SKM-1 treated with dmso at 0.1 percent for 144 hours (cell line): ENCODE results near the gene EXOSC7.

Source experiments
- DNase-seq: peaks from one replicate; lab custom pipeline; 2025; ENCODE audit not compliant: unreplicated experiment; lab: John Stamatoyannopoulos, UW

Gene EXOSC7

DNA sequence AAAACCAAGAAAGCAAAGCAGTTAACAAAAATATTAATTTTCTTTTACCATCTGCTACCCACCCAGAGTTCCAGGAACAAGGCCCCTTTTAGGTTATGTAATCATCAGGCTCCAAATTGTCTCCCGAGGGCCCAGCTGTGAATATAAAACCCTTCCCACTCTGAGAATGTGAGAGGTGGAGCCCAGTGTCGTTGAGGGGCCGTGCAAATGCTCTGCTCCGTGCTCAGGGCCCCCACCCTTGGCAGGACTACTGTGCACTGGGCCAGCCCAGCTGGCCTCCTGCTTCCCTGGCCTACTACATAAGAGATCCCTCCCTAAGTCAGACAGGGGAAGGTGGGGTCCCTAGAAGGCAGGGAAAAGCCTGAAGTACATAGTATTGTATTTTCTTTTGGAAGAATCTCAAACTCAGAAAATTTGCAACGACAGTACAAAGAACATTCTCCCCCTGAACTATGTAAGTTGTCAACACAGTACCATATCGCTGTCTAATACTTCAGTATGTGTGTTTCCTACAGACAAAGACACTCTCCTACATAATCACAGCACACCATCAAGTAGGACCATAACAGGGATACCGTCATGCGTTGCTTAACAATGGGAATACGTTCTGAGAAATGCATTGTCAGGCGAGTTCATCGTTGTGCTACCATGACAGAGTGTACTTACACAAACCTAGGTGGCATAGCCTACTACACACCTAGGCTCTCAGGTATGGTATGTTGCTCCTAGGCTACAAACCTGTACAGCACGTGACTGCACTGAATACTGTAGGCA, 45.7 kb downstream of the EXOSC7 start:
- no peak for DNase-seq

DNA sequence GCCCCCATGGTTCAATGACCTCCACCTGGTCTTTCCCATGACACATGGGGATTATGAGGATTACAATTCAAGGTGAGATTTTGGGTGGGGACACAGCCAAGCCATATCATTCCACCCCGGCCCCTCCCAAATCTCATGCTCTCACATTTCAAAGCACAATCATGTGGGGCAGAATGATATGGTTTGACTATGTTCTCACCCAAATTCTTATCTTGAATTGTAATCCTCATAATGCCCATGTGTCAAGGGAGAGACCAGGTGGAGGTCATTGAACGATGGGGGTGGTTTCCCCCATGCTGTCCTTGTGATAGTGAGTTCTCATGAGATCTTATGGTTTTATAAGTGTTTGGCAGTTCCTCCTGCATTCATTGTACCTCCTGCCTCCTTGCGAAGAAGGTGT, 47.6 kb downstream of the EXOSC7 start:
- DNase-seq, result no peak

DNA sequence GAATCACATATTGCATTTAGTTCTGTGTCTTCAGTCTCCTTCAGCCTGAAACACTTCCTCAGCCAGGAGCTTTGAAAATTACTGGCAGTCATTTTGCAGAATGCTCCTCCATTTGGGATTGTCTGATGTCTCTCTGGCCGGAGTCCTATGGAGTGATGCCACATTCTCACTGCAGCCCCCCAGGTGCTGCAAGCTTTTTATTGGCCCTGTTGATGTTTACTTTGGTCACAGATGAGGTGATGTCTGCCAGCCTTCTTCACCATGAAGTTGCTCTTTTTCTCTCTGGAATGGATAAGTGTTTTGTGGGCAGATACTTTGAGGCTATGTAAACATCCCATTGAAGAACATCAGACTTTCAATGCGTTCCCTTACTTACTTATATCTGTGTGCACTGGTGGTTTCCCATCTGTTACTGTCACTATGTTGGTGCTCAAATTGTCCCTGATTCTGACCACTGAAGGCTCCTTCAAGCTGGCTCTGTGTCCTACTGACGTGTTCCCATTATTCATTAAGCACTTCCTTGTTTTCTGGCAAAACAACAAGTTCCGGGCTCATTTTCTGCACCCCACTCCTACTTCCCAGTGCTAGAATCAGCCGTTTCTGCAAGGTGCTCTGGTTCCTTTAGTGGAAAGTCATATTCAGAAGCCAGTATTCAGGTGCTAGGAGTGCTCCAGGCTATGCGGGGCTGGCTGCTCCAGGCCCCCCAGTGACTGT, 48.7 kb downstream of the EXOSC7 start:
- no peak for DNase-seq

DNA sequence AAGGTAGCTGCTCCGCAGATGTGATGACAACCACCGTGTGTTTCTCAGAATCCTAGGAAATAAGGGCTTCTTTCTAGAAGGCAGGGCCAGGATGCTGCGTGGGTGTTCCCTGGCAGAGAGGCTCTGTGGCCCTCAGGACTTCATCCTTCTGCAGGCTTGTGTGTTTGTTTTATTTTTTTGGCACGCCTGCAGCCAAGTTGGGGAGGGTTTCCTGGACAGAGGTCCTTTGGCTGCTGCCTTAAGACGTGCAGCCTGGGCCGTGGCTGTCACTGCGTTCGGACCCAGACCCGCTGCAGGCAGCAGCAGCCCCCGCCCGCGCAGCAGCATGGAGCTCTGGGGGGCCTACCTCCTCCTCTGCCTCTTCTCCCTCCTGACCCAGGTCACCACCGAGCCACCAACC, 50.0 kb downstream of the EXOSC7 start, which contains the start of gene CLEC3B:
Gene CLEC3B (plus strand): TSS at position 266 of the 400 bp plus-strand sequence. CDS start 60 bp downstream, at position 326.
- no peak for DNase-seq

DNA sequence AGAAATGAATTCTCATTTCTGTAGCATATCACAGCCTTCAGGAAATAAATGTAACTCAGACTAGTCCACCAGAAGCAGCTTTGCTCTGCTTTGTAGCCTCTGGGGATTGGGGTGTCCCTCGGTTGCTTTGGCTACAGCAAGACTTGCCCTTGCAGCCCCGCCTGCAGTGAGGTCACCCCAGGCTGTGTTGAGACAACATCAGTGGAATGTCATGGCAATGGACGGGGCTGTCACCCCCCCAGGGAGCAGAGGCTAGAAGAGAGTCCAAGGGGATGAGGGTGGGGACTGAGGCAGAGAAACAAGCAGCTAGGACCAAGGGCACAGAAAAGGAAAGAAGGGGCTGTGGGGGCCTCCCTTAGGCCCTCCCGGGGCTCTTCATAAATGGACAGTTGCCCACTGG, 50.9 kb downstream of the EXOSC7 start:
- no peak for DNase-seq

DNA sequence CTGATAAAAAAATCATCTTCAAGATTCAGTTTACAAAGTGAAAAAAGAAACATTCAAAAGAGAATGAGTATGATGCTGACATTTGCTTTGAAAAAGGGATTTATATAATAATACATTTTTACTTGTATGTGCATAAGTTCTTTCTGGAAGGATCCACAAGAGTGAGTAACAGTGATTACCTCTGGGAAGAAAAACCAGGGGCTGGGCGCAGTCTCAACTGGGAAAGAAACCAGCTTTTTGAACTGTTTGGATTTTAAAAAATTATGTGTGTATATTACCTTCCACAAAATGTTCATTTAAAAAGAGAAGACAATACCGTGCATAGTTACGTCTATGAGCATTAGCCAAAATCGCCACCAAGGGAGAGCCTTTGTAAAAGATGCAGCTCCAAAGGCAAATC, 51.4 kb downstream of the EXOSC7 start:
- DNase-seq, result no peak

DNA sequence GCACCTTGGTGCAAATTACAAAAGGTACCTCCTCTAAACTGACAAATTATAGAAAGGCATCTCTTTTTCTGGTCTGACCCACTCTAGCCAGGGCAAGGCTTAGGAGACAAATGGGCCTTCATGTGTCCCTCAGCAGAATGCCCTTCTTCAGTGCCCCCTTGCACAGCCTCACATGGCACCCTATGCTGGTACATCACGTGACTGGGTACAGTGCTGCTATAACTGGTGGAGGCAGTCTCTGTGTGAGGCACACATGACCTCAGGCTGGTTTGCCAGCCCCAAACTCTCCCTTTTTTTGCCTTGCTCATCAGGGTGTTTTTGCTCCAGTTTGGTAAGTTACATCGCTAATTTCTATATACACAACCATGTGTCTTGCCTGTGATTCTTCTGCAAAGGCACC, 53.2 kb downstream of the EXOSC7 start:
- DNase-seq, result no peak

DNA sequence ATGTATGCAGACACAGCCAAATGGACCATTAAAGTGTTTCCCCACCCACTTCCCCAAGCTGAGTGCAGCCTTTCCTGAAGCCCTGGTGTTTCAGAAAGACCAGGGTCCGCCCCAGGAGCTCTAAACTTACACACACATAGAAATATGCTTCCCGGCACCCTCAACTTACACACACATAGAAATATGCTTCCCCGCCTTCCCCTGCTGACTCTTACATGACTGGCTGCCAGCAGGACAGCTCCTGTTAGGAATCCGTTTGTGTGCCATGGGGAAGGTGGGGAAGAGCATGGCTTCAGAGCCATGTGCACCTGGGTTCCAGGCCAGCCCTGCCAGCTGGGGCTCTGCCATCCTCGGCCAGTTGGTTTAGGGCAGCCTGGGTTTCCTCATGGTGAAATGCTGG, 53.6 kb downstream of the EXOSC7 start:
- DNase-seq, result no peak

DNA sequence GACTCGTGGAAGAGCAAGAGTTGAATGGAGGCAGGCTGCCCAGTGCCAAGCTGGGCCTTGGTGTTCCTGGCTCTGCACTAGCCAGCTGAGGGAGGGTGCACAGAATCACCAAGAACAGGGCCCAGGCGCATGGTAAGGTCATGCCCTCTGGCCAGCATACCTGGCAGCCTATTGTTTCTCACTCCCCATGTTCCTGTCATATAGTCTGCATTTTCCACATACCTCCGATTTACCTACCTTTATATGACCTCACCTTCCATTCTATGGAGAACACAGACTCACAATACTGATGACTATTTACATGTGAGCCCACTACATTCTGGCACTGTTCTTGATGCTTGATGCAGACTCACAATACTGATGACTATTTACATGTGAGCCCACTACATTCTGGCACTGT, 55.5 kb downstream of the EXOSC7 start:
- DNase-seq, result no peak

DNA sequence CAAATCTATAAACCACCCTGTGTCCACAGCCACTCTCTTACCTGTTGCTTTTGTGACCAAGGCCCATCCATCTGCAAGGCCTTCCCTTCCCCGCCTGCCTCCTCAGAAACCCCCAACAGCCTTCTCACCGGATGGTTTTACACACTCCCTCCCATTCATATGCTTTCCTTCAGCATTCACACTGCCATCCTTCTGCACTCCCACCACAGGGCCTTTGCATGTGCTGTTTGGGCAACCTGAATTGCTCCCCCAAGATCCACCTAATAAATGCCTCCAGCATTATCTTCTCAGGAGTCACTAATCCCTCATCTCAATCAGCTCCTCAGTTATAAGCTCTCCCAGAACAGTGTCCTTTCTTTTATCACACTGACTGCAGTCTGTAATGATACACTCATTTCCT, 56.1 kb downstream of the EXOSC7 start:
- no peak for DNase-seq

DNA sequence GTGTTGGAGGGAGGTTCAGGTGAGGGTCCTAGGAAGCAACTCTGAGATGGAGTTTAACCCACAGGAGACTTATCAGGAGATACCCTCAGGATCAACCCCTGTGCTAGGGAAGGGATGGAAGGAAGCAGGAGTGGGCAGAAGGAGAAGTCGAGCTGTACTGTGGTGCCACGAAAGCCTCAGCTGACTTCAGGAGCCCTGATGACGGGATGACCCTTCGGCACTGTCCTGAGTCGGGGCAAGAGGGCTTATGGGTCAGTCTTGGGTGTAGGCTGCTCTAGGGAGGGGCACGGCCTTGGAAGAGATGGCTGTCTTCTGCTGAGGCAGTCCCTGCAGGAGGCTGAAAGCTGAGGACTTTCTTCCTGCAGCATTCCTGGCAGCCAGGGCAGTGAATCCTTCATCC, 57.7 kb downstream of the EXOSC7 start:
- no peak for DNase-seq

DNA sequence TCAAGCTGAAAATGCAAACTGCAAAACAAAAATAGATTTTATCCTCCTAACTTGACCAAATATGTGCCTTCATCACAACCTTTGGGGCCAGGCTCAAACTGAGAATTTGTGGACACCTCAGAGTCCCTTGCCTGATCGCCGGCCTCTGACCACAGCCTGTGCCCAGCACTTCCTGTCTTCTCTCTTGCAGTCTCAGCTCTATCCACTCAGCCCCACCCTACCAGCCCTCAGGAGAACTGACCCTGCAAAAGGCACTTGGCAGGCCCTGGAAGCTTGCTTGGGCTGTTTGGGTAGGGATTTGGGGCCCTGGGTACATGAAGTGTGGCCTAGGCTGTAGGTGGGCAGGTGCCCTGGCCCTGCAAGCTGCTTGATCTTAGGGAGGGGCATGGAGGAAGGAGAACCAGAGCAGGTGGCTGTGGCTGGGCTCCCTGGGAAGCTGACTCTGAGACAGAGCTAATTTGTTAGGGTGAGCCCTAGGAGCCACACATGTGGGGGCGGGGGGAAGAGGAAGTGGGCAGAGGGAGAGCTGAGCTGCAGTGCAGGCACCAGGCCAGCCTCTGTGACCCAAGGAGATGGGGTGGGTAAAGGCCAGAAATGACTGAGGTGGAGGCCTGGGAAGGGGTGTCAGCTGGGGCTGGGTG, 58.7 kb downstream of the EXOSC7 start:
- peak; percentile 81 for DNase-seq

DNA sequence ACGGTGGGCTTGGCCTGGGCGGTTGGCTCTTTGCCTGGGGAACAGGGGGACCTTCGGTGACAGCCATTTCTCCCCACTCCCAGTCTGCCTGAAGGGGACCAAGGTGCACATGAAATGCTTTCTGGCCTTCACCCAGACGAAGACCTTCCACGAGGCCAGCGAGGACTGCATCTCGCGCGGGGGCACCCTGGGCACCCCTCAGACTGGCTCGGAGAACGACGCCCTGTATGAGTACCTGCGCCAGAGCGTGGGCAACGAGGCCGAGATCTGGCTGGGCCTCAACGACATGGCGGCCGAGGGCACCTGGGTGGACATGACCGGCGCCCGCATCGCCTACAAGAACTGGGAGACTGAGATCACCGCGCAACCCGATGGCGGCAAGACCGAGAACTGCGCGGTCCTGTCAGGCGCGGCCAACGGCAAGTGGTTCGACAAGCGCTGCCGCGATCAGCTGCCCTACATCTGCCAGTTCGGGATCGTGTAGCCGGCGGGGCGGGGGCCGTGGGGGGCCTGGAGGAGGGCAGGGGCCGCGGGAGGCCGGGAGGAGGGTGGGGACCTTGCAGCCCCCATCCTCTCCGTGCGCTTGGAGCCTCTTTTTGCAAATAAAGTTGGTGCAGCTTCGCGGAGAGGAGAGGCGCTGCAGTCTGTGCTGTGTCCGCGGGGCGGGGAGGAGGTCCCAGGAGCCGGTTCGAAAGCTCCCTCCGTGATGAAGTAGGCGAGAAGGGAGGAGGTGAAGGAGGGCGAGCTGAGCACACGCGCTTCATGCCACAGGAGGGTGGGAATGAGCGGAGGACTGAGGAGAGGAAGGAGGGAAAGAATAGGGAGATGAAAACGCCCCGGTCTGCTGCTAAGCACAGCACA, 59.6 kb downstream of the EXOSC7 start:
- DNase-seq, result no peak

DNA sequence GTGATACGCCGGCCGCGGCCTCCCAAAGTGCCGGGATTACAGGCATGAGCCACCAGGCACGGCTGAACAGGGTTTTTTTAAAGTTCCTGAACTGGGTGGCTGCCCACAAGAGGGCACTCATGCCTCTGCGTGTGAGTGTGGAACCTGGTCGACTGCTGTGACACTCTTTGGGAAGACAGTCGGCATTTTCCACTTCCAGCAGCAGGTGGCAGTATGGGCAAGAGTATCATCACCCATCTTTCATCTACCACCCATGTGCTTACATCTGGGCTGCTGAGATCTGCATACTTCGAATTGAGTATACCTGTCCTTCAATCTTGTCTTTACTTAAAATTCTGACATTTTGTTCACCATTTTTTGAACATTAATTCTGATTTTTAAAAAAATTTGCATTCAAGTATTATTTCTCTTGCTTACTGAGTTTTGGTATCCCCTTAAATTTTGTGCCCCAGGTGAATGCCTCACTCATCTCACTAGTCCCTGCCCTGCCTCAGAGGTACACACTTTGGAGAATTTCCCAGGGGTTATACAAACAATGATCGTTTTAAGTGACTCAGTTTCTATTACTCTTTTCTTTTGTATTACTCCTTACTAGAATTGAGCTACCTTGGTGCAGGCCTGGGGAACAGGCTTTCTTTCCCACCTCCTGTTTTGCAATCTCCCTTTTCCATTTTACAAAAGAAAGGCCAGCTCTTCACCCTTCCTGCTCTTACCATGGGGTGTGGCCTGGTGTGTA, 61.8 kb downstream of the EXOSC7 start:
- DNase-seq, result peak; percentile 88

DNA sequence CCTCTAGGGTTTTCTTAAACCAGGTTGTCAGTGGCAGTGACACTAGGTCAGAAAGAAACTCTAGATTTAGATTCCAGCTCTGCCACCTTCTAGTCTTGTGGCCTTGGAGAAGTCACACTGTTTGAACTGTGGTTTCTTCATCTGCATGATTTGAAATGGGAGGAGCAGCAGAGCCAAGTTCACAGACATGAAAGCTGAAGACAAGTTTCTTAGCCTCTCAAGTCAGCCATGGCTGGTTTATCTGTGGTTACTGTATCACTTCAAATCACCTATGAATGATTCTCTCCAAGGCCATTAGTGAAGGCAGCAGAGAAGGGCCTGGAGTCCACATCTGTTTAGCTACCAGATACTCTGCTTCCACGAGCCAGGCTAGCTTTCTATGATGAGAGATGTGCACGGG, 65.6 kb downstream of the EXOSC7 start:
- DNase-seq, result no peak

DNA sequence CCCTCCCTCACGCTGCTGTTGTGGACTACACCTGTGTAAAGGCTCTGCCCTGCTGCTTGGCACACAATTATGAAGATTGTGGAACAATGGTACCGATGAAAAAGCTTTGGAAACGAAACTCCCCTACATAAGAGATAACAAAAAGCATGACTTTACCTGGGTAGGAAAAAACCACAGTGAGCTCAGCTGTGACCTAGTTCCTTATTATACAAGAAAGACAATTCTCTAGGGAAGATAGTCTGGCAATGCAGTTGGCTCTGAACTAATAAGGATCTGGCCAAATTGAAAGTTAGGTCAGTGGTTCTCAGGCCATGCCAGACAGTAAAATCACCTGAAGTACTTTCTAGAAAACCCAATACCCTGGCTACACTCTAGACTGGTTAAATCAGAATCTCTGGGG, 66.1 kb downstream of the EXOSC7 start:
- no peak for DNase-seq

DNA sequence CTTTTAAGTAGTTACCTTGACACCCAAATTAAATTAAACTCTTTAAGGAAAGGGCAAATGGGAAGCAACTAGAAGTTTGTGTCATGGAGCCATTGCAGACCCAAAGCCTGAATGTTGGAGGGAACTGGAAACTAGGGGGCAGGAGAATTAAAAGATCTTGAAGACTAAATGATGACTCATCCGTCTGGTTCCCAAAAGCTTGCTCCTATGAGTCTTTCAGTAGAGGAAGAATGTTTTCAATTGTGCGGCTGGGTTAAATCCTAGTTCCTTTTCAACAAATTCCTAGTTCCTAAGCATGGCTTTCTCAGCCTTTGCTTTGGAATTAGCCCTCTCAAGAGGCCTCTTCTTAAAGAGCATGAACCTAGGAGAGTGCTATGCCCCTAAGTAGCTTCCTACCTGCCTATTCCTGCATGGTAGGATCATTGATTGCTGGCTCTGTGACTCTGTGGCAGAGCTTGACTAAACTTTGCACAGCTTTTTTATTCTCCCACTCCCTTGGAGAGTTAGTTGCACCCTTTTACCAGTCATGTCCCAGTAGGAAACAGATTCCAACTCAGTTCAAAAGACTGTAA, 67.8 kb downstream of the EXOSC7 start:
- peak; percentile 37 for DNase-seq

DNA sequence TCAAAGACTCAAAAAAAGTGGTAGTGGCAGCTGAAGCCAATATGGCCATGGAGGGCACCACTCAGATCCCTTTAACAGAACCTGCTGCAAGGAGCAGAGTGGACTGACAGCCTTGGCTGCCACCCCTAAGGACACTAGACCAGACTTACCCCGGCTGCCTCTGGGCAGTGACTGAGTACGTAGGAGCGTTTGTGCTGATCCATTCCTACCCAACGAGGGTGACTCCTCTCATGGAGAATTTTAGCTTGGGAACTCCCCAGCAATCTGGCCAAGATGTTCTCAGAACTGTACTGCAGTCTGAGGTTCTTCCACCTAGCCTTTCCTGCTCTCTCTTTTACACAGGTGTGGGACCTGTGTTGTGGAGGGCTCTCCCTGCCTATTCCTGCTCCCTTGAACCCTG, 72.2 kb downstream of the EXOSC7 start:
- no peak for DNase-seq

DNA sequence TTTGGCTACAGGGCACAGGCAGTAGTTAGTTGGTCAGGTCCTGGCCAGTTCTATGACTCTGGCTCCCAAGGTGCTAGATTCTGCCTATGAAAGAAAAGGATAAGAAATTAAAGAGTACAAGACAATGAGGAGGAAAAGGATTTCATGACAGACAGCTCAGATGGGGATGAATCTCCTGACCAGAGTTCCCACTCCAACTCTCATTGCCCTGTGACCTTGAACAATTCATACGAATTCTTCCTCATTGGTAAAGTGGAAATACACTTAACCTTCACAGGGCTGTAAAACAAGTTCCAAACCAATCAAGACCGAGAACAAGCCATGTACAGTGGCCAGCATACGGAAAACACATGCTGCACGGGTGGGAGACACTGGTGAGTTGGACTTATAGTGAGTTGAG, 73.8 kb downstream of the EXOSC7 start:
- DNase-seq, result no peak

DNA sequence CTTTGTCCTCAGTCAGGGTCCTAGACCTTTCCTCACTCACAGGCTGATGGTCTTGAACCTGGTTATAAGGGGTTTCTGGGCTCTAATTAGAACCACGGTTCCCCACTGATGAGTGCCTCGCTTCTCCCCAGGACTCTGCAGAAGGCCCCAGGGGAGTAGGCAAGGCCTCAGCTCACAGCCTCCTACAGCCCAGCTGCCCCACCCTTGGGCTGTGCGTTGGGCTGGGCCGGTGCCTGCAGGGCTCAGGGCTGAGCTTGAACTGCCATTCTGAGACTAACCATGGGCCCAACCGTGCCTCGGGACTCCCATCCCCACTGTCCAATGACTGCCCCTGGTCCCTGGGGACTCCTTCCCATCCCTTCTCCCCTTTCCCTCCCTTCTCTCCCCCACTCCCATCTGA, 75.6 kb downstream of the EXOSC7 start:
- no peak for DNase-seq
